ENCODE data around the gene CYB5B.

The CYB5B gene

DNA sequence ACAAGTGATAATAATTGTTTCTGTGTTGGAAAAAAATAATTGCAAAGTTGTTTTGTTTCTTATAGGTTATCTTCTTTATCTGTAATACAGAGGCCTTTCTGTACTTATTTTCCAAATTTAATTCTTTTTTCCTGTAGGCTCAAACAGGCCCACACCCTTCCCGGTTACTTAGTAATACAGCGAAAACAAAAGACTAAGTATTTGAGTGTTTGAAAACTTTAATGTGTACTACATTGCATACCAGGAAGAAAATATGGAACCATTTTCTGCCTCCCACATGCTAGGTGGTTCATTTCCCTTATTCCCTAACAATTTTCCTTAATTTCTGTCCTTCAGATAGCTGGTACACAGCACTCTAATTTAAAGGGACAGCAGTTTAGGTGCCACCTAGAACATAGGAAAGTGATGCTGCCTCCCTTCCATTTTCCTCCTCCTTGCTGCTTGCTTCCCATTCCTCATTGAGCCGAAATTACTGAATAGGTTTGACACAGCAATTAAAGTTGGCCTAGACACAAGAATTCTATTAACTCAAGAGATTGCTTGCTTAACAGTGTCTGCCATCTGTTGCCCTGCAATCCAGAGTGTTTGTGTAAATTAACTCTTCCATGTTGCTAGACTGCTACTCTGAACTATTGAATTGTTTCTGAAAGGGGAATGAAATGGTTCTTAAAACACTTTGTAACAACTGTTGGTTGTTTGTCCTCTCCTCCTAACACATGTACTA lies 24.2 kb downstream of the CYB5B start:
- DNase-seq = no peak

DNA sequence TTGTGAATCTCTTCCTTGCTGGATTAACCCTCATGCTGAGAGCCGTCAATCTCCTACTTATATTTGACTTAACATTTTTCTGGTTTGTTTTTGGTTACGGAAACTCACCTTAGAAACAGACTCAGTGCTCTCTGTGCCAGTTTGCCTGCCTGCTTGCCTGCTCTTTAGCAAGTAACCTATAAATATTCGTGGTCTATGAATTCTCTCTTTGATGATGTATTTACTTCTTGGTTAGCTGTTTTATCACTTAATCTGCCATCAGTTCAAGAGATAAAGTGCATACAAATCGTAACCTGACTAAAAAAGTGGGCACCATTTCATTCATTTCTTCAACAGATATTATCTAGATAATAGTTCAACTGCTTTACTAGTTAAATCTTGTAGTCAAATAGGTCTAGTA lies 26.7 kb downstream of the CYB5B start:
- DNase-seq = no peak

DNA sequence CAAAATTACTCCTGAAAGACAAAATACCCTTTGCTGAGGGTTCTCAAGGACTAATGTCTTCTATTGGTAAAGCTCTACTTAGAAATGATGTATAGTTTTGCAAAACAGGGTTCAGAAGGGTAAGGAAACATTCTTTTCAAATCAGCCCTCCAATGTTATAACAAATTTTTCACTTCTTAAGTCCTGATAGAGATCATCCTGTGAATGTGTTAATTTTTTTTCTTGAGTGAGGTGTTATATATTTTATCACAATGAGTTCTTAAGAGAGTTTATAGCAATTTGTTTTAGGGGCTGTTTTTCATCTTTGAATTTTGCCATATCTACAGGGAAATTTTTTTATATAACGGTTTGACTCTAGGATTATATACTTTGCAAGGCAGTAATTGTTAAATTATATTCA lies 29.5 kb downstream of the CYB5B start:
- no peak for DNase-seq

DNA sequence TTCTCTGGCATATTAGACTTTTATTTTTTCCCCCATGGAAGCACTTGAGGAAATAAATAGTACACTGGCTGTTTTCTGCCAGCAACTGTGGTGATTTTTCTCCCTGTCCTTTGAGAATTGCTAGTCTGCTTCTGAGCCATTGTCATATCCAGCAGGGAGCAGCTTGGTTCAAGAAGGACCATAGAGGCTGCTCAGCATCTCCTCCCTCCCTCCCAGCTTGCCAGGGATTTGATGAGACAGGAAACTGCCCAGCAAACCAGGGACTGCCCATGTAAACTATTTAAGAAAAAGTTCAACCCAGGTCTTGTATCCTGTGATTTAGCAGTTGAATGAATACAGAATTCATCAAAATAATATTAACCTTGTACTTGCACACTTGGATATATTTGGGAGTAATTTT lies 39.5 kb downstream of the CYB5B start:
- DNase-seq = no peak

DNA sequence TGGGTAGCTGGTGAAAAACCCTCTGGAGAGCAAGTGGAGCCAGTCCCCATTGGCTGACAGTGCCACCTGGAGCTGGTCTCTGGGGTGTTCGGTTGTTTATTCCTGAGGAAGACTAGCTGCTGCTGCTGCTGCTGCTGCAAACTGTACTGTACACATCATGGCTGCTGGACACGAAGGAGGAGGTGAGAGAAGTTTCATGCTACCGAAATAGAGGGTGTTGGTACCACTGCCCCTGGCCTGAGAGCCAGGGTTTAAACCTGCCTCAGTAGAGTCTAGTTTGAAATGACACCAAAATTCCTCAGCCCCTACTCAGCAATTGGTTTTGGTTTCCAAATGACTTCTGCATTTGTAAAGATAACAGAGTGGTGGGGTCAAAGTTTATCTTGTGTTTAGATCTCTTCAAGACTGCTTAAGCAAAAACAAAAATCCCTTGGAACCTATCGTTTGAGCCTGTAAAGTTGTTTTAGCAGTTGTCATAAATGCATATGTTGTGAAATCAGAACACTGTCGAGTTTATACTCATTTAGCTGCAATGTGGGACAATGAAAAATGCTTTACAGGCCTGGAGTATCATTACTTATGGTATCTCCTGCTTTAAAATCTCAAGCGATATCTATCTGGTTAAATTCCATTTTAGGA lies 40.8 kb downstream of the CYB5B start:
- peak; percentile 16 for DNase-seq

DNA sequence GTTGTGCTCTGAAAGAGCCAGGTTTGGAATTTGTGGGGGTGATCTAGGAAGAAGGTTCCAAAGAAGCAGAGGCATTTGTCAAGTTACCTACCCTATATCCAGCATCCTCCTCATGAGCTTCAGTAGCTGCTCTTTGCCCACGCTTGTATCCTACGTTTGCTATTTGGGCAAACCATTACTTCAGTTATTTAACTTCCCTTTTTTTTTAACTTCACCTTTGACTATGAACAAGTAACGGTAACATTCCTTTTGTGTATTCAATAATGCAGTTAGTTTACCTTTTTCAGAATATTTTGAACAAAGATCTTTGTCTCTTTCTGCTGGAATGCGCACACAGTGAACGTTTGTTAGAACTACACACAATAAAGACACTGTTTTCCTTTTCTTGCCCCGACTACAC lies 41.5 kb downstream of the CYB5B start:
- DNase-seq = no peak

DNA sequence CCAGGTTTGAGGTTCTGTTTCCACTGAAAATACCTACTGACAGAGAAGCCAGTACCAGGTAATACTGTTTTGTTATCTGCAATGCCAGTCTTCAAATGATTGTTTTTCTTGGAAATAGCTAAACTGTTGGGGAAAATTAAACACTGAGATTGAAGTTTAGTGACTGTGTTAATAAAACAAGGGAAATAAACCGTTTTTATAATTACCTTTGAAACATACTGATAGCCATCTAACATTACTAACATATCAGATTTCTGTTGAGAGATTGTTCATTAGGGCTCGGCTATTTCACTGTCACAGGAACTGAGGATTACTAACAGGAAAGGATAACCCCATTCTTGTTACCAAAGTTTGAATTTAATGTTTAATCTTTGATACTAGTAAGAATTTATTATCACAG lies 42.1 kb downstream of the CYB5B start:
- no peak for DNase-seq

DNA sequence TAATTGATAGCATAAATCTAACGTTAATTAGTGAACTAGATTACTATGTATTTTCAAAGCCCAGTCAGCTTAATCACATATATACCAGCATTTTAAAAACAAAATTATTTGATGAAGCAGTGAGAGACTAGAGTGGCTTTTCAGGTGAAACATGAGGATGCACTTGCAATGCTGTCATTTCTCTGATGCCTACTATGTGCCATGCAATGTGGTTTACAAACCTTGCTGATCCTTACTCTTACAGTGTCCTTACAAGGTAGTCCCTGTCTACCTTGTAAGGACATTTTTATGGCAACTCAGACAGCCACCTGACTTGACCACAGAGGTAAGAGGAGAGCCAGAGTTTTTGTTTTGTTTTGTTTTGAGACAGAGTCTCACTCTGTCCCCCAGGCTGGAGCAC lies 42.7 kb downstream of the CYB5B start:
- DNase-seq = no peak

DNA sequence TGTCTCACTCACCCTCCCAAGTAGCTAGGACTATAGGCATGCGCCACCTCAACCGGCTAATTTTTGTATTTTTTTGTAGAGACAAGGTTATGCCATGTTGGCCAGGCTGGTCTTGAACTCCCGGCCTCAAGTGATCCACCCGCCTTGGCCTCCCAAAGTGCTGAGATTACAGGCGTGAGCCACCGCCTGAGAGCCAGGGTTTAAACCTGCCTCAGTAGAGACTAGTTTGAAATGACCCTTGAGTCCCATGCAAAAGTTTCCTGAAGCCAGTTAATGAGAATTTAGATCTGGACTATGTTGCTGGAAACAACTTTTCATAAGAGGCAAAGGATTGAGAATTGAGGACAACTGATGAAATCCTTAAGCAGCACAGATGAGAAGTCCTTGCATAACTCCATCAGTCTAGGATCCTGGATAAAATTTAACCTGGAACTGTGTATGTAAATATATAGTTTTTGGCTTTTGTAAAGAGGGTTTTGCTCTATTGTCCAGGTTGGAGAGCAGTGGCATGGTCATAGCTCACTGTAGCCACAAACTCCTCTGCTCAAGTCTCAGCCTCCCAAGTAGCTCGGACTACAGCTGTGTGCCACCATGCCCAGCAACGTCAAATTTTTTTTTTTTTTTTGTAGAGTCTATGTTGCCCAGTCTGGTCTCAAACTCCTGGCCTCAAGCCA lies 43.2 kb downstream of the CYB5B start:
- no peak for DNase-seq

DNA sequence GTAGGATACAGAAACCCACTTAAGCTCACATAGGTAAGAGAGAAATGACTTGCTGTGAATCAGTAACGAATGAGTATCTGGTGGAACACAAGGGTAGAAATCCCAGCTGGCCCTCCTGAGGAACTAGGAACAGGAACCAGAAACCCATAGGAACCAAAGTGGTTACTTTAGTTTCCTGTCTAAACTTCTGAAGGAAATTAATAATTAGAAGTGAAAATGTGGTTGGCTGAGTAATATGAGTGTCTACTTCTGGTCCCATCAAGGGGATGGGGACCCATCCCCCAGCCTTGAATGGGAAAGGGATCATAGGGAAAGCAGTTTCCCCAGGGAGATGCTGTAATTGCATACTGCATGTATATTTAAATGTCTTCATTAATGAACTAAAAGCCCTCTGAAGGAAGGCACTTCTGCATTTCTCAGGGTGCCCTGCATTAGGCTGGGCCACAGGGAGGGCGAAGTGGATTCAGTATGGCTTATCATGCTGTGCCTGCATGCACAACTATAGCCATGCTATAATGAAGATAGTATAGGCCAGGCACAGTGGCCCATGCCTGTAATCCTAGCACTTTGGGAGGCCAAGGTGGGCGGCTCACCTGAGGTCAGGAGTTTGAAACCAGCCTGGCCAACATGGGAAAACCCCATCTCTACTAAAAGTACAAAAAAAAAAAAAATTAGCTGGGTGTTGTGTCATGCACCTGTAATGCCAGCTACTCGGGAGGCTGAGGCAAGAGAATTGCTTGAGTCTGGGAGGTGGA lies 45.6 kb downstream of the CYB5B start:
- peak; percentile 70 for DNase-seq

DNA sequence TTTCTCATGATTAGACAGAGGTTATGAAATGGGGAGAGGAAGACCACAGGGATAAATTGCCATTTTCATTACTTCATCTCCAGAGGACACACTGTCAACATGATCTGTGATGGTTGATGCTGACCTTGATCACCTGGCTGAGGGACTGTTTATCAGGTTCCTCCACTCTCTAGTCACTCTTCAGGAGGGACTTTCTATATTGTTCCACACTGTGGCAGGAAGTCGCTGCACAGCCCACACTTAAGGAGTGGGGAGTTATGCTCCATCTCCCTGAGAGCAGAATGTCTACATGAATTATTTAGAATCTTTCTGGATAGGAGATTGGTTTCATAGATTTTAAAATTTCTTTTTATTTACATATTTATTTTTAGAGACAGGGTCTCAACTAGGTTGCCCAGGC lies 46.7 kb downstream of the CYB5B start:
- no peak for DNase-seq

DNA sequence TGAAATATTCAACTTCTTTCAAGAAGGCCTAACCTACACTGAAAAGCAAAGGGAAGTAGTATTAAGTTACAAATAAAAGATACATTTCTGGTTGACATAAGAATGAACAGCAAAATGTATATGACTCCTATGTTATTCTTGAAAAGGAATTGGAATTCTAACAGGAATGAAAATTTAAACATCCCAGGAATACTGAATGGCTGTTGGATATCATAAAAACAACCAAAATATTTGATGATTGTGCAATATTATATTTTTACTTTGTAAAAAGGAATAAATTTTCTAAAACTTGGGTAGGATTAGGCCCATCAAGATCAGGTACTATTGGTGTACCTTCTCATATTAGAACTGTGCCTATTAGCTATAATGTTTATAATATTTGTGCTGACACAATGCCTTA lies 50.0 kb downstream of the CYB5B start:
- no peak for DNase-seq

DNA sequence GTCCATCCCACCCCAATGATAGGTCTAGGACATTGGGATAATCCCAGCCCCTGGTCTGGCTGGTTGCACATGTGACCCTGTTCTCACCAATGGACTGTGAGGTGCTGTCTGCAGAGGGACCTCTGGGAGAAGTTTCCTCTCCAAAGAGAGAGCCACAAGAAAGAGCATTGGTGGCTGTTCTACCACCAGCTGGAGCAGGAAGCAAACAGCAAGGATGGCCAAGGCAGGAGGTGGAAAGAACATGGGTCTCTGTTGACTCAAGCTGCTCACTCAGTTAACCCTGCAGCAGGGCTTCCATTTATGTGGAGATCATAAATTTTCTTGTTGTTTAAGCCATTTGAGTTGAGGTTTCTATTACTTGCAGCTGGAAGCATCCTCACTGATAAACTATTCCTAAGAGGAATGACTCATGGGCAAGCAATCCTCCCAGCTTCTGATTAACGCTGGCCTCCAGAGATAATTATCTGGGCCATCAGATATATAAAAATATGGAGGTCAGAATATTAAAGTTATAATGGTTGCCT lies 52.6 kb downstream of the CYB5B start:
- no peak for DNase-seq

DNA sequence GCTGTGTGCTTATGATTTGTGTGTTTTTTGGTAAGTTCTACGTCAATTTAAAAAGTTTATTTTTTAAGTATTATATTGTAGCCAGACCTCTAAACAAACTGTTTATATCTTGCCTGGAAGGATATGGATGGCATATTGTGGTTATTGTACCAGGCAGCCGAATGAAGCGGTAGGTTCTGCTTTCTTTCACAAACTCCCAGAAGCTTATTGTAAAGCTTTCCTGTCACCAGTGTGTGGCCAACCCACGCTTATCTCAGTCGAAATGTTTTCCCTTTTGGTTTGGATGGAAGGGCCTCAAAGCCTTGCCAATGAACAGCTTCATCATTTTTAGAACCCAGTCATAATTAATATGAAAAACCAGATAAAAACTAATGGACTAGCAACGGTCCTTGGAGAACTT lies 53.1 kb downstream of the CYB5B start:
- DNase-seq = peak; percentile 69

DNA sequence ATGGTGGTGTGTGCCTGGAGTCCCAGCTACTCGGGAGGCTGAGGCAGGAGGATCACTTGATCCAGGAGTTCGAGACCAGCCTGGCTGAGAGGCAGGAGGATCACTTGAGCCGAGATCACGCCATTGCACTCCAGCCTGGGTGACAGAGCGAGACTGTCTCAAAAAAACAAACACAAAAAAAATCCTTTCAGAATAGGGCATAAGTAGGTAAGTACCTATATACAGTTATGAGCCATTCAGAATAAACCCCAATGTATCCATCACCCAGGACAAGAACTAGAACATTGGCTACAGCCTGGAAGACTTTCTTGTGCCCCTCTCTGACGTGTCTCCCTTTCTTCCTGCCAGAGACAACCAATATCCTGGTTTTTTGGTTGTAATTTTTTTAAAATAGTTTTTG lies 54.3 kb downstream of the CYB5B start:
- DNase-seq = no peak

DNA sequence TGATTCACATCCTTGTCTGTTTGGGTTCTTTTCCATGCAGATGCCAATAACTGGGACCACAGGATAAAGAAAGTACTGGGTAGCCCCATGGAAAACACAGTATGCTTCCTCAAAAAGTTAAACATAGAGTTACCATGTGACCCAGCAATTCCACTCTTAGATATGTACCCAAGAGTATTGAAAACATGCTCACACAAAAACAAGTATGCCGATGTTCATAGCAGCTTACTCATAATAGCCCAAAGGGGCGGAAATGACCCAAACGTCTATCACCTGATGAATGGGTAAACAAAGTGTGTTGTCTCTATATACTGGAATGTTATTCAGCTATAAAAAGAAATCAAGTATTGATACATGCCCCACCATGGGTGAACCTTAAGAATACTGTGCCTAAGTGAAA lies 55.4 kb downstream of the CYB5B start:
- DNase-seq = no peak

DNA sequence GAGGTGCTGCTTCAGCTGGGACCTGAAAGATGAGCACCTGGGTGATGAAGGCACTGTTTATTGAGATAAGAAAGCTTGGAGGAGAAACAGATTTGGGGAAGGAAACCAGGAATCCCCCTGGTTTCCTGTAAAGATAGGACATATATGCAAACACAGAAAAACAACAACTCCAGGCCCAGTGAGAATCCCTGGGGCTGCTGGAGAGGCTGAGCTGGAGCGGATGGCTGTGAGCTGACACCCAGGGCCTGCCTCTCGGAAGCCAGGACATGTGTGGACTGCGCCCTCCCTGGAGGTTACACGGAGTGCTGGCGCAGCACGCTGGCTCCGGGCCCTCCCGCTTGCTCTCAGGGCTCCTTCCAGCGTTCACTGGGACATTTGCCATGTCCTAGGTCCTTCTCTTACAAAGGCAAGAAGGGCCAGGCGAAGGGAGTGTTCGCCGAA lies 57.5 kb downstream of the CYB5B start:
- no peak for DNase-seq

DNA sequence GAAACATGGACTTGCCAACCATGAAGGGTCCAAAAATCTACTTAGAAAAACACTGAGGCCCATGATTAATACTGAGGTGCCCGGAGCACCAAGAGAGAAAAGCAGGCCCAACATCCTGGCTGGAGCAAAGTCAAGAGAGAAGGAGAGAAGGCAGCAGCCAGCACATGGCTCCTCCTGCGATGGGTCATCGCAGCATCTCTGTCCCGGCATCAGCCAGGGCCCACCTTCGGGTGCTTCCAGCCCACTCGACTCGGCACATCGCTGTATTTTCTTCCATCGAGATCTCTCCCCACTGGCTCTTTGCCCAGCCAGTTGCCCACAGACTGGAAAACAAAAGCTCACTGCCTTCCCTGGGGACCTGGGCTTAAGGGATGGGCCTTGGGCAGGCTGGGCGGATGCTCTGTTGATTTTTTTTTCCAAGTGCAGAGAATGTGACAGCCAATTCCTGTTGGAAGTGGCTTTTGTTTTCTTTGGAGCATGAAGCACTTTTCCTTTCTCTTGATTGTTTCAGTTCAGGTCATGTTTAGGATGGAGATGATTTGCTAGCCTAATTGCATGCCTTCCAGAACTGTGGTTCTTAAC lies 58.1 kb downstream of the CYB5B start:
- no peak for DNase-seq

DNA sequence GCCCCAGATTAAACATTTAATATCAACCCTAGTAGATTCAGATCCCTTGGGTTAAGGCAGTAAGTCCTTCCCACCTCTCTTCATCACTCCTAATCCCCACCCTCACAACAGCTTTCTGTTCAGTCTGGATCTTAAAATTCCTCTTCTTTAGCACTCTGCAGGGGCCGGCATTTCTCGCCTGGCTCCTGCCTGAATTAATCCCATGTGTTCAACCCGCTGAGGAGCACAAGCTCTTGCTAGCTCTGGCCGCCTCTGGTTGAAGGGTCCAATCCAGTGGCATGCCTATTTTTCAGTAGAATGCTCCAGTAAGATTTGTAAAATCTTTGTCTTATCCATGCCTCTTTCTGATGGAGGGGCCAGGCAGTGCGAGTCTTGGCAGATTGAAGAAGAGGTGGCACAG lies 59.2 kb downstream of the CYB5B start:
- DNase-seq = no peak

DNA sequence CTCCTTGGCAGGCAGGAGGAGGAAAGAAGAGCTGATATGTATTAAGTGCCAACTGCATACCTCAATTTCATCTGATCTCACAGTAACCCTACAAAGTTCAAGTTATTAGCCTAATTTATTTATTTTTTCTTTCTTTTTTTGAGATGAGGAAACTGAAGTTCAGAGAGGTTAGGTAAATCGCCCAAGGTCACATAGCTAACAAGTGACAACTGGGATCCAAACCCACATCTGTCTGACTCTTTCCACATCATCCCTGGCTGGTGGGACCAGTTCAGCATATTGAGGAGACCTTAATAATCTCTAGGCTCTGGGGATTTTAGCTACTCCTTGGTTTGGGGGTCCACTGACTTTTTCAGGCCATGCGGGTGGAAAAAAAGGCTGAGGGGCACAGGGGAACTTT lies 60.9 kb downstream of the CYB5B start:
- no peak for DNase-seq

DNA sequence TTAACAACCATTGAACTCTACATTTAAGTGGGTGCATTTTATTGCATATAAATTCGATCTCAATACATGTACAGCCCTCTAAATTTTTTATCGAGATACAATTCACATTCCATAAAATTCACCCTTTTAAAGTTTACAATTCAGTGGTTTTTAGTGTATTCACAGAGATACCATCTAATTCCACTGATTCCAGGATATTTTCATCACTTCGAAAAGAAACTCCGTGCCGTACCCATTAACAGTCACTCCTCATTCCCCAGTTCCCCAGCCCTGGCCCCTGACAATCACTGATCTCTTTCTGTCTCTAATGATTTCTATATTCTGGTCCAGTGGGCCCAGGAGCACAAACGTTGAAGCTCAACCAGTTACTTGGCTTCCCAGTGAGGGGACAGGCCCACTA lies 61.4 kb downstream of the CYB5B start:
- no peak for DNase-seq

DNA sequence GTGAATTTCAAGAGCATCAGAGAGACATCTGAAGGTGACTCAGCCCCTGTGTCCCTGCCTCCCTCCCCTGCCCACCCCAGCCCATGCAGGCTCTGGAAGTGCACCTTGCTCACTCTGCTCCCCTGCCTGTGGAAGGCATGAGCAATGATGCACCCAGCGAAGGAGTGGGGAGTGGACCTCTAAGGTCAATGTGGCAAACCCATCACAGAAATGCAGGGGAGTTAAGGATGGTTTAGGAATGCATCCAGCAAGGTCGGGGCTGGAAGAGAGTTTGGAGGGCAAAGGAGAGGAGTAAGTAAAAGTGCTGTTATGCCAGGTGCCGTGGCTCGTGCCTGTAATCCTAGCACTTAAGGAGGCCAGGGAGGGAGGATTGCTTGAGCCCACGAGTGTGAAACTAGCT lies 61.9 kb downstream of the CYB5B start:
- no peak for DNase-seq

DNA sequence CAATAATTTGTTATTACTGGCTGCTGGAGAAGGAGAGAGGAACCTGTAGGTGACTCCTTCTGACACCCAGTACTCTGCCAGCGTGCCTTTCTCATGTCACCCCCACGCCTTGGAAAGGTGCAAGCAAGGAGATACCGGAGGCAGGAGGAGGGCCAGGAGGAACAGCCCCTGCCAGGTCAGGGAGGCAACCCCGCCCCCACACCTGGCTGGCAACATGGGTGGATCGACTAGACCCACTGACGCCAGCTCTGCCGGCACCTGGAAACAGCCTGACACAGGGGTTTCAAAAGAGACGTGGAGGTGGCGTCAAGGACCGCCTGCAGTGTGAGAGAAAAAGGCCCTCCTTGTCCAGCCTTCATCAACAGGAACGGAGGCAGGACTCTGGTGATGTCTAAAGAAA lies 62.3 kb downstream of the CYB5B start:
- DNase-seq = no peak

Data from suppressor macrophage treated with lipopolysaccharide for 4 hours (primary cell).